HG03432 (cell line): ENCODE data around the gene OR2C1.

ENCODE experiments used
- ATAC-seq: cut with Tn5 transposase; IDR thresholded peaks from one replicate; pipeline ENCODE4 v1.9.1; 2021; ENCODE audit warnings: mild to moderate bottlenecking, moderate library complexity; ENCODE audit not compliant: unreplicated experiment

The OR2C1 gene

GRCh38 chr16:3355589-3355988, at the start of gene OR2C1:
OR2C1 (plus strand) TSS chr16:3355889; CDS start chr16:3355941, 52 bp downstream.
- no peak for ATAC-seq

GRCh38 chr16:3306078-3306477, 49.6 kb upstream of the OR2C1 start:
- no peak for ATAC-seq

GRCh38 chr16:3311496-3311895, 44.2 kb upstream of the OR2C1 start:
- ATAC-seq, result no peak

- no peak for ATAC-seq
Measured at GRCh38 chr16:3317315-3317999, 38.2 kb upstream of the OR2C1 start.

GRCh38 chr16:3321816-3322215, 33.9 kb upstream of the OR2C1 start:
- ATAC-seq, result no peak

DNA sequence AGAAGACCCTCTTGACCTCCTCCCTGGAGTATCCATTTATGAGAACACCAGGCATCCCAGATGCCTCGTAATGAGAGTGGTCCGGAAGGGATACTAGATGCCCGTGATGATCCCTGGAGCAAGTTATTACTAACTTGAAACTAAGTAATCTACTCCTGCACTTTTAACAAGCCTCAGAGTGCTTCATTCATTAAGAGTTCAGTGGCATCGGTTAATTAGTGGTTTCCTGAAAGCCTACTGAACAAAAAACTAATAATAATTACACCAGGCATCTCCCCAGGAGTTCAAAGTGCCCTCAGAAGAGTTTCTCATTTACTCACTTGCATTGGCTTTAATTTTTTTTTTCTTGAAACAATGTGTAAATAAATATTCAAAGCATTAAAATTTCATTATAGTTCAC, 28.2 kb upstream of the OR2C1 start:
- no peak for ATAC-seq

DNA sequence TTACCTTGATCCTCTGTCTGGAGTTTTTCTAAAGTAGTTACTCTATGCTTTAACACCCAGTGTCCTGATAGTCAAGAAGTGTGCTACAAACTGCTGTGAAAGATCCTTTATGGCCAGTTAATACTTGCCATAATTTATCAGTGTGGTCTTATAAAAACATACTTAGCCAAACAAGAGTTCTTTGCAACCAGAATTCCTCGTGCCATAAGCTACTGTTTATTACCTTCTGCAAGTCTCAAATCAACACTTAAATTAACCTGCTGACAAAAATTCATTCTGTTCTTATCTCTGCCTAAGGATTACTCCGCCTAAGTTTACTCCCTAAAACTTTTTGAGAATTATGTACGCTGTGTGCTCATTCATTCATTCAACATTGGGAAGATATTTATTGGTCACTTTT, 27.6 kb upstream of the OR2C1 start:
- ATAC-seq, result no peak

DNA sequence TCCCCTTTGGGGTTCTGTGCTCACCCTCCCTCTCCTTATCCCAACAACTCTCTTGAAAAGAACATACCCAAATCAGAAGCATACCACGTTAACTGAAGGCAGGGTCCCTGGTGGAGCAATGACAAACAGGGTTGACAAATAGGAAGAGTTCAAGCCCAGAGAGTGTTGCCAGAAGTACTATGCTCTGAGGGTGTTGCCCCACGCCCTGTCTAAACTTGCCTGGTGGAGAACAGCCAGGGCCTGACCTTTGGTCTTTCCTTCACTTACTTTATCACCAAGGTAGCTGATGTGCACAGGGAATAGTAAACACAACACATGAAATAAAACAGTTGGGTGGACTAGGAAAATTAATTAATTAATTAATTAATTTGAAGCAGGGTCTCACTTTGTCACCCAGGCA, 27.0 kb upstream of the OR2C1 start:
- ATAC-seq, result no peak

DNA sequence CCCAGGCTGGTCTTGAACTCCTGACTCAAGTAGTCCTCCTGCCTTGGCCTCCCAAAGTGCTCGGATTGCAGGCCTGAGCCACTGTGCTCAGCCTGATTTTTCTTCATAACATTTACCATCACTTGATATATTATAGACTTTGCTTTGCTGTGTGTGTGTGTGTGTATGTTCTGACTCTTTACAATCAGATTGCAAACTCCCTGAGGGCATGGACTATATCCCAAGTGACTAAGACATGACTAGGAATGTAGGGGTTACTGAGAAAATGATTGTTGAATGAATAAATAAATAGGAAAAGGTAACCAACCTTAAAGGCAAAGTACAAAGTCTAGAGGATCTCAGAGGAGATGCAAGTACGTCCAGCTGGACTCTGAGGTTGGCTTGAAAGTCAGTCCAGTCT, 9.6 kb upstream of the OR2C1 start:
- ATAC-seq, result no peak

- ATAC-seq, result no peak
Measured at GRCh38 chr16:3347586-3347985, 8.1 kb upstream of the OR2C1 start.

DNA sequence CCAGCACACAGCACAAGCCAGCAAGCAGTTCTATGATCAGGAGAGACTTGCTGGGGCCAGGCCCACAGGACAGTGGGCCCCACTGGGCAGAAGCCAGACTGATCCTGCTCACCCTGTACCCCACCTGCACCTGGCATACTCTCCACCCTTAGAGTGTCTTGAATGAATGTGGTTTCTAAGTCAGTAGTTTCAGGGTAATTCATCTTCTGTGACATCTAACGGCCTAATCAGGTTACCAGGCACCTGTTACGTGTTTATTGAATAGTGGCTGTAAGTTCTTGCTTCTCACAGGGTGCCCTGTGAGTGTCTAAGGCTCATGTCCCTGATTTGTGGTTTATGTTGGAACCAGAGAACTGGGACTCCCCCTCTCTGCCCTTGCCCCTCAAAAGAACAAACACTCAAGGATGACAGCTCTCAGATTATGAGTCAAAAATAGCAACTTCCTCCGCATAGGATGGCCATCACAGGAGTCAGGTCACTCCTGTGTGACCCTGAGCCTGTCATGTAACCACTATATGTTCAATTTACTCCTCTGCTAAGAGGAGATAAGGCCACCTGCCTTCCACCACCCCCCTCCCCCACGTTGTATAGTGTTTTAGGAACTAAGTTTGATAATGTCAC, 7.0 kb upstream of the OR2C1 start:
- no peak for ATAC-seq

DNA sequence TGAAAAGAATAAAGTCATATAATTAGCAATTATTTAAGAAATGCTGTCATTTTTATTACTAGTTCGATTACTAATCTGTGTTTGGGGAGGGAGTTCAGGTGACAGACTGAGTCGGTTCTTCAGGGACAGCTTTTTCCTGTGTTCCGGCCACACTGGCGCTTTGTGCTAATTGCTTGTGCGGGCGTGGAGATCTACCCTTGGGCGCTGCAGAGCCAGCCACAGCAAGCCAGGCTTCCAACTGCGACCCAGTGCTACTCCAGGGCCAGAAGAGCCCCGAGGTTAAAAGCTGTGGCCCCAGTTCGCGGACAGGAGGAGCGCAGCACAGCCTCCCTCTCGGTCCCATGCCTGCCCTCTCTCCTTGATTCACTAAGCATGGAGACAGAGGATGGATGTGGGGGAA, 6.5 kb upstream of the OR2C1 start:
- ATAC-seq, result no peak

DNA sequence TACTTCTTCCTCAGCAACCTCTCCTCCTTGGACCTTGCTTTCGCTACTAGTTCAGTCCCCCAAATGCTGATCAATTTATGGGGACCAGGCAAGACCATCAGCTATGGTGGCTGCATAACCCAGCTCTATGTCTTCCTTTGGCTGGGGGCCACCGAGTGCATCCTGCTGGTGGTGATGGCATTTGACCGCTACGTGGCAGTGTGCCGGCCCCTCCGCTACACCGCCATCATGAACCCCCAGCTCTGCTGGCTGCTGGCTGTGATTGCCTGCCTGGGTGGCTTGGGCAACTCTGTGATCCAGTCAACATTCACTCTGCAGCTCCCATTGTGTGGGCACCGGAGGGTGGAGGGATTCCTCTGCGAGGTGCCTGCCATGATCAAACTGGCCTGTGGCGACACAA, 429 bp downstream of the OR2C1 start:
- ATAC-seq, result no peak

DNA sequence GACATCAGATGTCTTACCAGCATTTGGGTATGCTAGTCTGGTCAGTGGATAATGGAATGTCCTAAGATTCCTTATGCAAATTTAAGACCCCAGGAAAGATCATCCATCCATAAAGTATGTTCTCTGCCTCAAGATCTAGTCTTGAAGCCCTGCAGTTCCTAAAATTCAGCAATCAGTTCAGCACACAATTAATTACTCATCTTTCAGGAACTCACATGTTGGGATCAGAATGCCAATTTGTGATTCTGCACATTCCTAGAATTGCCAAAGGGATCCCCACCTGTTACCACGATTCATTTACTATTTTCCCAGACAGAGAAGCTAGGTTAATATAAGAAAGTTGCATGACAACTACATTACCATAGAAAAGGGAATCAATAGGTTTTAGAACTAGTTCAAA, 3.2 kb downstream of the OR2C1 start:
- no peak for ATAC-seq

DNA sequence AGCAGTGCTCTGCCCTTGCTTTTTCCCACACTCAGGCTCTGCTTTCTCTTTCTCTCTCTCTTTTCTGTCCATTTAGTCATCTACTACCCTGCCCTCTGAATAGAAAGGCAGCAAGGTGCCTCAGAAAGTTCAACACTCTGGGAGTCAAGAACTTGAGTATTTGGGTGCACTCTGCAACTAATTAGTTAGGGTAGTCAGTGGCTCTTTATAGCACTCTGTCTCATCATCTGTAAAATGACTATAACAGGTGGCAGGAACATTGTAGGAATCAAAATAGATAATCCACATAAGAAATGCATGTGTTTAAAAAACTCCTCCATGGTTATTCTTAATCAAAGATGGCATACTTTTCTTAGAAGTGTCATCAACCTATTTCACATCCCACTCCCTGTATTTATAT, 7.2 kb downstream of the OR2C1 start:
- no peak for ATAC-seq

DNA sequence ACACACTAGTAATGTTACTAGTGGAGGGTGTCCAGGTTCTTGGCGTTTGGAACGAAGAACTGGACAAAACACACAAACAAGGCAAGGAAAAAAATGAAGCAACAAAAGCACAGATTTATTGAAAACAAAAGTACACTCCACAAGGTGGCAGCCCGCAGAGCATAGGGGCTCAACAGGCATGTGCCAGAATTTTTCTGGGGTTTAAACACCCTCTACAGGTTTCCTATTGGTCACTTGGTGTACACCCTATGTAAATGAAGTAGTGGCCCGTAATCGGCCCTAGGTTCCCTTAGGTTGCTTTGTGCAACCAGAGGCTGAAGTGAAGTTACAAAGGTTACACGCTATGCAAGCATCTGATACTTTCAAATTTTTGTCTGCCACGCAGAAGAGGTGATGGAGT, 8.1 kb downstream of the OR2C1 start:
- ATAC-seq, result no peak

DNA sequence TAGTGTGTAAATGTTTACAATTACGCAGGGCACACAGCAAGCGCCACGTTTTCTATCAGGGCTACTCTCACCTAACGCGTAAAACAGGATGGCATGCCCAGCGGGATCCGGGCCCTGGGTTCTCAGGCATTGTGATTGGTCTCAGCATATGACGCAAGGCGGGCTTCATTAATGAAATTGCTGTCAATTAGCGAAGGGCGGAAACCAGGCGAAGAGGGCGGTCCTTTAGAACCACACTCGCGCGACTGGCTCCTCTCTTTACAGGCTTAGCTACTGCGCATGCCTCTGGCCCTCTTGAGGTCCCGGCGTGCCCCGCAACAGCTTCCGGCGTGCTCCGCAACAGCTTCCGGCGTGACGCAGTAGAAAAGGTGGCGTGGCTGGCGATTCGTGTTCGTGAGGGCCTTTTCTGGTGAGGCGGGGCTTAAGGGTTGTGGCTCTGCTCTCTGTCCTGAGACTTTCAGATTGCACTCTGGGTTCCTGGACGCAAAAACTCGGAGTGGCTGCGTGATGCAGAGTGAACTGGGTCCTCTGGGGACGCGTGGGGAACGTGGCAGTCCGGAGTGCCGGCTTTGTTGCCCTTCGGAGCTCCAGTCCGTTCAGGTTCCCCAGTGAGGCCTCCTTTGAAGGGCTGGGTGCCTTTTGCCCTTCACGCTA, 9.2 kb downstream of the OR2C1 start:
- ATAC-seq, result peak; percentile 69

DNA sequence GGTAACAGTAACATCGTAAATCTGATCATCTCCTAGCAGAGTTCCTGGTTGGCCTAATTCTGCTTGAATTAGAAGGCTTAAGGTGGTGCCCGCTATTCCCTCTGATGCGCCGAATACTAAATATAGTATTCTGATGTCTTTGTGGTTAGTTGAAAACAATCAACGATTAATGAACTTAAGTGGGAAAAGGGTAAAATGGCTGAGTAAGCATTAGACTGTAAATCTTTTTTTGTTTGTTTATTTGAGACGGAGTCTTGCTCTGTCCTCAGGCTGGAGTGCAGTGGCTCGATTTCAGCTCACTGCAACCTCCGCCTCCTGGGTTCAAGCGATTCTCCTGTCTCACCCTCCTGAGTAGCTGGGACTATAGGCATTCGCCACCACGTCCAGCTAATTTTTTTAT, 13.4 kb downstream of the OR2C1 start:
- ATAC-seq, result no peak

- ATAC-seq, result no peak
Measured at GRCh38 chr16:3375680-3376079, 20.0 kb downstream of the OR2C1 start.

DNA sequence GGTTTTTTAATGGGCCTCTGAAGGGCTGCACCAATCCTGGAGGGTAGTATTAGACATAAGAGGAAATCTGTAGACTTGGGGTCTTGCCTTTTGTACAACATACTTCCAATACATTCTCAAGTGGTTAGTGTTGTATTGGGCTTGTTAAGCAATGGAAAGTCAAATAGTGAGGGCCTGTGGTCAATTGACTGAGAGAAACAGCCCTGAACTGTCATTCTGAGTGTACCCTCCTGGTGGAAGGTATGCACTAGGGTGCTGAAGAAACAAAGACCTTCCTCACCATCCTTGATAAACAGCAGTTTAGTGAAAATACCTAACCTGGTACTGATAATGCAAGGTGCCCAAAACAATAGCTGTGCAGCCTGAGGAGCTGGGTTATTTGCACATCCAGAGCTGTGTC, 22.2 kb downstream of the OR2C1 start:
- no peak for ATAC-seq

DNA sequence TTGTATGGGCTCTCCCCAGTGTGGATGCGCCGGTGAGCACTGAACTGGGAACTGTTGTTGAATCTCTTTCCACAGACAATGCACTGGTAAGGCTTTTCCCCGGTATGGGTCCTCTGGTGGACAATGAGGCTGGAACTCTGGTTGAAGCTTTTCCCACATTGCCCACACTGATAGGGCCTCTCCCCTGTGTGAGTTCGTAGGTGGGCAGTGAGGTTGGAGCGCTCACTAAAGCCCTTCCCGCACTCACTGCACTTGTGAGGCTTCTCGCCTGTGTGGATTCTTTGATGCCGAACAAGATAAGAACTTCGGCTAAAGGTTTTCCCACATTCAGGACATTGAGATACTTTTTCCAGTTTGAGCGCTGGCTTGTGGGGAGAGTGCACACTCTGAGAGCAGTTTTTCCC, 27.4 kb downstream of the OR2C1 start:
- ATAC-seq, result no peak

DNA sequence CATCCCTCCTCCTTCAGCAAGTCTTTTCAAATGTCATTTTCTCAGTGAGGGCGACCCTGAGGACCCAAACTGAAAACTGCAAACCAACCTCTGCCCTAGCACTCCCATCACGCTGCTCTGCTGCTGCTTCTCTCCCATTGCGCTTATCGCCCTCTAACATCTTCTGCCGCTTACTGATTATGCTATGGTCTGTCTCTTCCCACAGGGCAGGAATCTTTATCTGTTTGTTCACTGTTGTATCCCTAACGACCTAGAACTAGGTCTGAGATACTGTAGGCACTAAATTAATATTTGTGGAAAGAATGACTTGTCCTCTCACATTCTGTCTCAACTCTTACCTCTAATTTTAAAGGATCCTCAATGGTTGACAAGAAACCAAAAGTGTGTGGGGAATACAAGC, 32.6 kb downstream of the OR2C1 start:
- ATAC-seq, result no peak
